ENCODE results near the gene GALK2. TPM values are rescaled to one million over a fixed set of nuclear protein-coding genes. Genes with fewer than 3 reads are reported as not detected.

GALK2 gene
- 15.7 and 22.0 TPM in 2 replicates for total RNA-seq

DNA sequence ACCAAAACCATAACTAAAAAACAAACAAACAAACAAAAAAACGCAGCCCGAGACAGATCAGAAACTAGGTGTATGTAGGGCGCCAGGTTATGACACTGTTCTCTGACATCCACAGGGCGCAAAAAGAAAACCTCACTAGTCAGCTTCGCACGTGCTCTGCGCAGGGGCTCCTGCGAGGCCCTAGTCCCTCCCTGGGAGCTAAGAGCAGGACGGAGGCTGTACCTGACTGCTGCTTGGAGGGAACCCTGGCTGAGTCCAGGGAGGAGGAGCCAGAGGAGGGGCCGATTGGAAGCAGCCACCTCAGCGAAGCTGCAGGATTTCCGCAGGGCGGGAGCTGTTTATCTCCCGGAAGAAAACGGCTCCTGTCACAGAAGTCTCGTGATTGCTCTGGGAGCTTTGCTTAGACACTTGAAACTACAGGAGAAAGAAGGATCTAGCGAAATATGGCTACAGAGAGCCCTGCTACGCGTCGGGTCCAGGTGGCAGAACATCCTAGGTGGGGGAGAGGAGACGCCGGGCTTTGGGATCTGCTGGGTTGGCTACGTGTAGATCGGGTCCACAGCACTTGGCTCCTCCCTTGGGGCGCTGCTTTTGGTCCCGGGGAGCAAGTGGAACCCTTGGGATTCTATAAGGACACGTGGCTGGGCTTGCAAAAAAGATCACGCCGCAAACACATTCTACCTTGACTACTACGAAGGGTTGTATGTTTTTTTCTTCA, at the start of gene GALK2:
Gene GALK2, plus strand, starts transcription at position 368 of the 718 bp plus-strand sequence. Its CDS starts 76 bp downstream, at position 444.

GRCh38 chr15:49155110-49155833, 14.8 kb upstream of the GALK2 start, which contains the start of gene COPS2:
COPS2 (minus strand) TSS chr15:49155599; CDS start chr15:49155578, 21 bp downstream.

Other genes starting within 250 kb of the GALK2 start
- 0.37 and 0.78 TPM in 2 replicates for gene SHC4, start 206.3 kb upstream of the GALK2 start, total RNA-seq
- gene SECISBP2L, start 123.8 kb upstream of the GALK2 start, total RNA-seq: 6.6 and 12.6 TPM in 2 replicates
- gene COPS2, start 14.6 kb upstream of the GALK2 start, total RNA-seq: 35.7 and 38.9 TPM in 2 replicates